CD4-positive, CD25-positive, alpha-beta regulatory T cell (primary cell): ENCODE data around the gene TMTC4. TPM values are rescaled to one million over a fixed set of nuclear protein-coding genes. Genes with fewer than 3 reads are reported as not detected.
A peak's percentile ranks its signal among the peaks of the same experiment; 100 is the strongest.
"Not testable (repeated sequence)": the region's sequence is repeated elsewhere in the genome, so short reads cannot be mapped to it uniquely, and the experiment has no call there.

Source experiments
- ATAC-seq, 2 donors: fragments of 150-1000 bp; cut with Tn5 transposase; one replicate each; pipeline ENCODE4 v1.10.0; 2021; ENCODE audit warnings: low read depth in 2 of 2, moderate number of reproducible peaks in 2 of 2, moderate library complexity in 1 of 2
- DNase-seq, 3 donors: peaks; one replicate each; pipeline versions ENCODE4 v3.0.0 to v3.0.0-alpha.2; 2012 to 2022; ENCODE audit warnings: mixed read lengths in 1 of 3
- H3K27ac ChIP-seq: one replicate; pipeline ENCODE4 v1.7.0; 2013; ENCODE audit warnings: mild to moderate bottlenecking, low read length; ENCODE audit not compliant: insufficient read depth, poor library complexity, severe bottlenecking
- H3K27me3 ChIP-seq: one replicate; pipeline ENCODE4 v1.7.0; 2013; ENCODE audit warnings: low read length; ENCODE audit not compliant: control insufficient read depth, insufficient read depth
- H3K36me3 ChIP-seq: one replicate; pipeline ENCODE4 v1.7.0; 2013; ENCODE audit warnings: mild to moderate bottlenecking, low read length, moderate library complexity; ENCODE audit not compliant: control insufficient read depth, insufficient read depth
- H3K4me1 ChIP-seq: 2 replicates; pipeline ENCODE4 v1.7.0; 2013; ENCODE audit warnings: mild to moderate bottlenecking, low read length; ENCODE audit not compliant: insufficient read depth, control insufficient read depth, poor library complexity, severe bottlenecking
- H3K4me3 ChIP-seq: one replicate; pipeline ENCODE4 v1.7.0; 2013; ENCODE audit warnings: low read depth, mild to moderate bottlenecking, low read length, moderate library complexity
- H3K9me3 ChIP-seq, 2 experiments: 1 replicate in 1 of 2; 2 replicates in 1 of 2; pipeline ENCODE4 v1.7.0; 2013; ENCODE audit warnings: low read length in 2 of 2, mild to moderate bottlenecking in 1 of 2, moderate library complexity in 1 of 2; ENCODE audit not compliant: control insufficient read depth in 2 of 2
- H3K27ac Mint-ChIP-seq, 3 donors: one replicate each; pipeline ENCODE4 v1.8.0; 2020 to 2022; ENCODE audit warnings: mild to moderate bottlenecking in 3 of 3, mixed read lengths in 3 of 3, moderate library complexity in 2 of 3
- H3K27me3 Mint-ChIP-seq: one replicate; pipeline ENCODE4 v1.8.0; 2022; ENCODE audit warnings: mild to moderate bottlenecking, mixed read lengths
- H3K36me3 Mint-ChIP-seq: one replicate; pipeline ENCODE4 v1.8.0; 2020; ENCODE audit warnings: mixed read lengths
- H3K4me1 Mint-ChIP-seq, 4 donors: one replicate each; pipeline ENCODE4 v1.8.0; 2020 to 2022; ENCODE audit warnings: mixed read lengths in 4 of 4, mild to moderate bottlenecking in 1 of 4
- H3K4me3 Mint-ChIP-seq, 4 donors: one replicate each; pipeline ENCODE4 v1.8.0; 2020 to 2022; ENCODE audit warnings: mild to moderate bottlenecking in 4 of 4, mixed read lengths in 4 of 4, moderate library complexity in 3 of 4
- H3K9me3 Mint-ChIP-seq, 7 donors: one replicate each; pipeline ENCODE4 v1.8.0; 2020 to 2022; ENCODE audit warnings: mixed read lengths in 7 of 7, mild to moderate bottlenecking in 3 of 7, moderate library complexity in 2 of 7
- polyA plus RNA-seq, 4 donors: library from polyadenylated mRNA; unstranded; fragments of 300-500 nt; fragmentation: Illumina TruSeq; gene quantifications; one replicate each; pipeline ENCODE4 v1.2.3, GENCODE V29; 2021
- total RNA-seq: library from RNA; stranded (reverse); gene quantifications from one replicate; pipeline ENCODE4 v1.2.3, GENCODE V29; 2022

The TMTC4 gene
- total and polyA plus RNA-seq, 5 donors from 2014 or later = 2.5 to 10.5 (median 5.3) TPM

- peaks cover 8% of the 10 kb centered on the region for H3K4me1 ChIP-seq
Measured at GRCh38 chr13:100581030-100581429, 93.6 kb downstream of the TMTC4 start.

DNA sequence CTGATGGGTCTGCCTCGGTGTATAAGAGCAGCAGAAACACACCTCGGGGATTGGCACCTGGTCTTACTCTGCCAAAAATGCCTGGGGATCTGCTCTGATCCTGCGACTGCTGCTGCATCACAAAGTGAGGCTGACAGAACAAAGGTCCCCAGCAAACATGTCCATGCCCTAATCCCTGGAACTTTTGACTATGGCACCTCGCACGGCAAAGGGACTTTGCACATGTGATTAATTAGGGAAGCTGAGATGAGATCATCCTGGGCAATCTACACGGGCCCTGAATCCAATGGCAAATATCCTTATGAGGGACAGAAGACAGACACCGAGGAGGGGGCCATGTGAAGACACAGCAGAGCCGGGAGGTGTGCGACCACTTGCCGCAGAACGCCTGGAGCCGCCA lies 94.5 kb downstream of the TMTC4 start:
- Histone ChIP-seq H3K27me3 (no peaks in the 10 kb centered on the region), H3K4me1 (peaks cover 5% of the 10 kb centered on the region), H3K36me3 (peaks cover 29% of the 10 kb centered on the region), H3K27ac (no peak overlapping the region), H3K9me3 (no peaks in the 10 kb centered on the region), H3K4me3 (no peak overlapping the region)
- Mint-ChIP-seq H3K27ac (peak overlapping the region in 1 of 3 donors; percentile 43), H3K4me1 (peaks cover 12 to 31% (median 20%) of the 10 kb centered on the region in 4 donors), H3K4me3 (no peak overlapping the region), H3K27me3 (no peaks in the 10 kb centered on the region), H3K9me3 (no peaks in the 10 kb centered on the region), H3K36me3 (peaks cover 43% of the 10 kb centered on the region)
- no peak for DNase-seq
- no peak for ATAC-seq

More at GRCh38 chr13:100581030-100581429, 93.6 kb downstream of the TMTC4 start:
- Histone ChIP-seq H3K9me3 (no peaks in the 10 kb centered on the region), H3K36me3 (peaks cover 29% of the 10 kb centered on the region), H3K27me3 (no peaks in the 10 kb centered on the region), H3K4me3 (no peak overlapping the region), H3K27ac (no peak overlapping the region)
- Mint-ChIP-seq H3K36me3 (peaks cover 43% of the 10 kb centered on the region), H3K9me3 (no peaks in the 10 kb centered on the region), H3K4me1 (peaks cover 17 to 37% (median 22%) of the 10 kb centered on the region in 4 donors), H3K27me3 (no peaks in the 10 kb centered on the region), H3K27ac (no peak overlapping the region), H3K4me3 (no peak overlapping the region)
- no peak for ATAC-seq
- no peak for DNase-seq

GRCh38 chr13:100577239-100577638 lies 97.4 kb downstream of the TMTC4 start:
- H3K27me3 ChIP-seq, H3K9me3 ChIP-seq, DNase-seq, H3K9me3 Mint-ChIP-seq, H3K27me3 Mint-ChIP-seq, H3K4me3 Mint-ChIP-seq, ATAC-seq, H3K27ac ChIP-seq, H3K4me3 ChIP-seq, H3K4me1 ChIP-seq: not testable (repeated sequence)
- peaks cover 17 to 34% (median 23%) of the 10 kb centered on the region in 4 donors for H3K4me1 Mint-ChIP-seq
- H3K36me3 ChIP-seq = peaks cover 29% of the 10 kb centered on the region
- peaks cover 37% of the 10 kb centered on the region for H3K36me3 Mint-ChIP-seq
- peak overlapping the region in 1 of 3 donors; percentile 75 for H3K27ac Mint-ChIP-seq

- peak; percentile 82 to 84 for ATAC-seq
Measured at GRCh38 chr13:100573121-100573520, 101.5 kb downstream of the TMTC4 start.

DNA sequence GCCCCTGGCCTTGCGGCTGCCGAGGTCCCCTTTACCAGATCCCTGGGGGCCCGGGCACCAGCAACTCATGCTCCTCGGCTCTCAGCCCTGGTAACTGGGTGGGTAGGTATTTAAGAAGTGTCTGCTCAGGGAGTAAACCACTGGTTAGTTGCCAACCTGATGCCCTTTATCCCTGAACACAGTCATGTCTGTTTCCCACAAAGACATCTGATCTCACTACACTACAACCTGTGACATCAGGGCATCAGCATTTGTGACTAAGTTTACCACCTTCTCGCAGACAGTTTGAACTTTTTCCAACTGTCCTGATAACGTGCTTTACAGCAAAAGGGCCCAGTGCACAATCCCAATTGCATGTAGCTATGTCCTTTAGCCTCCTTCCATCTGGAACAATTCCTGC lies 108.1 kb downstream of the TMTC4 start:
- Histone ChIP-seq H3K36me3 (peaks cover 2% of the 10 kb centered on the region), H3K27me3 (no peaks in the 10 kb centered on the region), H3K4me3 (no peak overlapping the region), H3K4me1 (no peaks in the 10 kb centered on the region), H3K27ac (no peak overlapping the region), H3K9me3 (no peaks in the 10 kb centered on the region)
- no peak overlapping the region for H3K27ac Mint-ChIP-seq
- H3K9me3 Mint-ChIP-seq = peaks cover 0 to 2% (median 0%) of the 10 kb centered on the region in 7 donors
- H3K4me3 Mint-ChIP-seq = no peak overlapping the region
- H3K4me1 Mint-ChIP-seq = peaks cover 0 to 11% (median 4%) of the 10 kb centered on the region in 4 donors
- ATAC-seq (no peak), DNase-seq (no peak)
- H3K36me3 Mint-ChIP-seq = peaks cover 36% of the 10 kb centered on the region
- no peaks in the 10 kb centered on the region for H3K27me3 Mint-ChIP-seq

More at GRCh38 chr13:100573121-100573520, 101.5 kb downstream of the TMTC4 start:
- H3K4me1 Mint-ChIP-seq = peaks cover 7 to 21% (median 18%) of the 10 kb centered on the region in 4 donors
- H3K27me3 Mint-ChIP-seq = no peaks in the 10 kb centered on the region
- H3K4me3 Mint-ChIP-seq = no peak overlapping the region
- no peaks in the 10 kb centered on the region for H3K27me3 ChIP-seq
- peaks cover 16% of the 10 kb centered on the region for H3K36me3 Mint-ChIP-seq
- peaks cover 4% of the 10 kb centered on the region for H3K36me3 ChIP-seq
- H3K27ac Mint-ChIP-seq = peak overlapping the region in 2 of 3 donors; percentile 36 to 76
- DNase-seq = peak; percentile 50 to 89 (median 69)
- H3K4me3 ChIP-seq = no peak overlapping the region
- no peaks in the 10 kb centered on the region for H3K9me3 Mint-ChIP-seq
- H3K27ac ChIP-seq = no peak overlapping the region
- H3K4me1 ChIP-seq = peaks cover 9% of the 10 kb centered on the region
- no peaks in the 10 kb centered on the region for H3K9me3 ChIP-seq

DNA sequence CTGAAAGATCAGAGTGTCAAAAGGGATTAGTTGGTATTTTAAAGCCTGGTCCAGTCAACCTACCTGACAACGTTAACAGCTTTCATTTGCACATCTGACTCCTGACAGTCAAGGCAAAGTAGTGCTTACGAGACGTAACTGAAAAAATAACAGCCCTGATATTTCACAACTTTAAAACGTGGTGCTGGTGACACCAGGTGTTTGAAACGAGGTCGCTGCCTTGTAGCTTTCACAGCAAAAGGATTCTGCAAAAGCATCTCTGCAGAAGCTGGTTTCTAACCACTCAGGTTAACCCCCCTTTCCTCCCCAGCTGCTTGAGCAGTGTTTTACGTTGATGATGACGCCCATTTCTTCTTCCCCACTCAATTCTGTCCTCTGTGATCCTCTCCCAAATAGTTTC lies 109.3 kb downstream of the TMTC4 start:
- no peak for DNase-seq
- H3K27me3 ChIP-seq = no peaks in the 10 kb centered on the region
- Mint-ChIP-seq H3K36me3 (peaks cover 39% of the 10 kb centered on the region), H3K4me3 (no peak overlapping the region), H3K9me3 (peaks cover 0 to 2% (median 0%) of the 10 kb centered on the region in 7 donors), H3K27me3 (no peaks in the 10 kb centered on the region), H3K27ac (no peak overlapping the region), H3K4me1 (peaks cover 0 to 11% (median 4%) of the 10 kb centered on the region in 4 donors)
- peaks cover 2% of the 10 kb centered on the region for H3K36me3 ChIP-seq
- no peak overlapping the region for H3K27ac ChIP-seq
- no peak for ATAC-seq
- no peaks in the 10 kb centered on the region for H3K9me3 ChIP-seq
- H3K4me3 ChIP-seq = no peak overlapping the region
- no peaks in the 10 kb centered on the region for H3K4me1 ChIP-seq

DNA sequence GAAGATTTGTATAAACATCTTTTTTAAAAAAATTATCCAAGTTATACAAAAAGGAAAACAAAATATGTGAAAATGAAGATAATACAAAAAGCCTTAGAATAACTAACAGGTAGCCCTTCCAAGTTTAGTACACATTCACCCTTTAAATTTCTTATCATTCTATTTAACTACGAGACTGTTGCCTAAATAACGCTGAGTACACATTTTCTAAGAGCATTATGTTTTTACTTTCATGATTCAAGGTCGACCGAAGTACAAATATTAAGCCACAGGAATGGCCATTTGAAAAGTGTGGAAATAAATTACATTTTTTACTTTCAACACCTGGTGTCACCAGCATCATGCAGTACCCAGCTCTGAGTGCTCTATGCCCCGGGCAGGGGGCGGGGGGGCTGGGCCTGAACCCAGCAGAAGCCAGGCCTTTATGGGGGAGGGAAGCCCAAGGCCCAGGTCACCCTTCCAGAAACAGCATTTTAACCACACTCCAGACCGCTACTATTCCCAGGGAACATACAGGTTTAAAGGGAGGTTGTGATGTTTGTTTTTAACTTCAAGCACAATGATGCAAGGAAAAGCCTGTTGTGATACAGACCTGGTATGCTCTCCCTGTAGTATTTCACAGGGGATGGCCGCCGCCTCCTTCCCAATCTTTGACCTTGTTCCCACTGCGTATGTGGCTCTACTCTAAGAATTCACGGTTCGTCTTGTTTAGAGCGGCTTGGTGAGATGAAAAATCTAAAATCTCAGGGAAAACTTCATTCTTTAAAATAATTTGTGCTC lies 110.0 kb downstream of the TMTC4 start:
- no peaks in the 10 kb centered on the region for H3K9me3 ChIP-seq
- H3K27me3 Mint-ChIP-seq = no peaks in the 10 kb centered on the region
- peaks cover 37% of the 10 kb centered on the region for H3K36me3 Mint-ChIP-seq
- no peaks in the 10 kb centered on the region for H3K4me1 ChIP-seq
- H3K27me3 ChIP-seq = no peaks in the 10 kb centered on the region
- ATAC-seq = no peak
- no peak overlapping the region for H3K27ac Mint-ChIP-seq
- H3K4me3 Mint-ChIP-seq = no peak overlapping the region
- H3K4me1 Mint-ChIP-seq = peaks cover 0 to 13% (median 4%) of the 10 kb centered on the region in 4 donors
- no peak overlapping the region for H3K27ac ChIP-seq
- H3K9me3 Mint-ChIP-seq = peaks cover 0 to 2% (median 0%) of the 10 kb centered on the region in 7 donors
- H3K36me3 ChIP-seq = peaks cover 2% of the 10 kb centered on the region
- no peak for DNase-seq
- H3K4me3 ChIP-seq = no peak overlapping the region

DNA sequence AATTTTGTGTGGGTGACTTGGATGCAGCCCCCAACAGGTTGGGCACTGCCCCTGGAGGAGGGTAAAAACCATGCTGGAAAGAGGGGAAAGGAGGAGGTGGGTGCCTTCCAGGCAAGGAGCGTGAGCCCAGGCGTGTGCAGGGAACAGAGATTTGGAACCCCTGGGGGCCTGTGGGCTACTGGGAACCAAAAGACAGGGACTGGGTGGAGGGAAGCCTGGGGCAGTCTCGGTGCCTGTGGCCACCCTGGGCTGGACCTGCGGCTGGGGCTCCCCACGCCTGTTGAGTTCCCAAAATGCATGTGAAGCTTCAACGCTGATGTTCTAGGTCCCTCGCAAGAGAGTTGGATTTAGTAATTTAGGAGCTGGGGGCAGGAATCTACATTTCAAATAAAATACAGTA lies 110.8 kb downstream of the TMTC4 start:
- Mint-ChIP-seq H3K4me3 (no peak overlapping the region), H3K9me3 (peaks cover 0 to 2% (median 0%) of the 10 kb centered on the region in 7 donors), H3K4me1 (peaks cover 0 to 13% (median 4%) of the 10 kb centered on the region in 4 donors), H3K27me3 (no peaks in the 10 kb centered on the region), H3K27ac (no peak overlapping the region), H3K36me3 (peaks cover 38% of the 10 kb centered on the region)
- DNase-seq = no peak
- no peak for ATAC-seq
- no peak overlapping the region for H3K27ac ChIP-seq
- no peak overlapping the region for H3K4me3 ChIP-seq
- no peaks in the 10 kb centered on the region for H3K27me3 ChIP-seq
- no peaks in the 10 kb centered on the region for H3K9me3 ChIP-seq
- H3K4me1 ChIP-seq = no peaks in the 10 kb centered on the region
- H3K36me3 ChIP-seq = peaks cover 2% of the 10 kb centered on the region
